ENCODE results near the gene DOK3. TPM values are rescaled to one million over a fixed set of nuclear protein-coding genes. Genes with fewer than 3 reads are reported as not detected.

DOK3 gene
- total and polyA plus RNA-seq, 2 experiments from 2014 or later = 2.2 to 11.1 TPM

GRCh38 chr5:177524539-177524900, 14.9 kb upstream of the DOK3 start:
- H3F3A ChIP-seq (replicated peaks; ENCODE audit: low read depth) = peaks cover 3% of the 10 kb centered on the region
- no peak for DNase-seq (ENCODE audit: low spot score)
- no peak overlapping the region for H2AFZ ChIP-seq
- no peak overlapping the region for H3K4me2 ChIP-seq
- no peak for TF ChIP-seq CTCF (conservative IDR thresholded peaks at IDR 0.05; ENCODE audit: low read depth in 2 of 2)
- no peak for TF ChIP-seq STAT1 (IDR thresholded peaks at IDR 0.05; ENCODE audit: unreplicated experiment)
- TF ChIP-seq ETS1 (IDR thresholded peaks at IDR 0.05) = no peak
- TF ChIP-seq JUNB (IDR thresholded peaks at IDR 0.05; ENCODE audit: unreplicated experiment) = no peak
- TF ChIP-seq EZH2 (IDR thresholded peaks at IDR 0.05; ENCODE audit: low read depth, unreplicated experiment) = no peak
- TF ChIP-seq ZNF462 (CRISPR knock-in tag; IDR thresholded peaks at IDR 0.05) = no peak
- no peak for TF ChIP-seq CREB1 (CRISPR knock-in tag; IDR thresholded peaks at IDR 0.05; ENCODE audit: low read depth)
- TF ChIP-seq EZH2phosphoT487 (IDR thresholded peaks at IDR 0.05; ENCODE audit: unreplicated experiment) = no peak
- TF ChIP-seq POLR2AphosphoS5 (IDR thresholded peaks at IDR 0.05; ENCODE audit: low read depth) = no peak
- TF ChIP-seq REST (IDR thresholded peaks at IDR 0.05; ENCODE audit: unreplicated experiment) = no peak
- TF ChIP-seq ZNF331 (CRISPR knock-in tag; IDR thresholded peaks at IDR 0.05; ENCODE audit: low read depth) = no peak
- no peak for TF ChIP-seq NANOG (IDR thresholded peaks at IDR 0.05; ENCODE audit: borderline replicate concordance)
- no peak for TF ChIP-seq ZNF114 (CRISPR knock-in tag; IDR thresholded peaks at IDR 0.05)
- no peak overlapping the region for H3K27ac Mint-ChIP-seq
- H3K9me2 ChIP-seq (ENCODE audit: insufficient read depth) = no peaks in the 10 kb centered on the region
- H3K4me1 ChIP-seq (ENCODE audit: insufficient read depth) = no peaks in the 10 kb centered on the region
- no peak for ATAC-seq
- H3K4me3 ChIP-seq = no peak overlapping the region
- H3K27me3 Mint-ChIP-seq (ENCODE audit: insufficient read depth, low read depth, poor library complexity) = peaks cover 9% of the 10 kb centered on the region
- no peaks in the 10 kb centered on the region for H3K79me2 ChIP-seq (replicated peaks; ENCODE audit: insufficient read depth)
- peaks cover 8% of the 10 kb centered on the region for H4K20me1 ChIP-seq (replicated peaks; ENCODE audit: insufficient read depth)
- no peak overlapping the region for H3K4me3 Mint-ChIP-seq
- H3K27ac ChIP-seq (ENCODE audit: low read depth) = no peak overlapping the region
- no peaks in the 10 kb centered on the region for H3K9me3 Mint-ChIP-seq
- H3K36me3 ChIP-seq (ENCODE audit: insufficient read depth) = peaks cover 12% of the 10 kb centered on the region; the same call in 1 of the 2 replicates
- no peaks in the 10 kb centered on the region; the same call in 2 of the 3 replicates for H3K4me1 Mint-ChIP-seq
- H3K36me3 Mint-ChIP-seq (ENCODE audit: low read depth) = peaks cover 39% of the 10 kb centered on the region
- H3K27me3 ChIP-seq (ENCODE audit: insufficient read depth) = no peaks in the 10 kb centered on the region
